Lower leg skin (tissue), 3 donors: ENCODE results near the gene CALCA.

Experiments used
- CTCF ChIP-seq, 3 donors: fragments of 450-650 bp; IDR thresholded peaks; one replicate each; pipeline ENCODE4 v1.5.1; 2016; ENCODE audit warnings: antibody characterized with exemption in 3 of 3, mild to moderate bottlenecking in 3 of 3, moderate library complexity in 2 of 3
- POLR2A ChIP-seq, 2 donors: fragments of 450-650 bp; IDR thresholded peaks; one replicate each; pipeline ENCODE4 v1.6.1; 2016 to 2017; ENCODE audit warnings: antibody characterized with exemption in 2 of 2, mild to moderate bottlenecking in 1 of 2, moderate library complexity in 1 of 2

GRCh38 chr11:15010865-15011264, 38.7 kb upstream of the CALCA start:
- TF ChIP-seq CTCF (IDR thresholded peaks at IDR 0.05) = no peak
- no peak for TF ChIP-seq POLR2A (IDR thresholded peaks at IDR 0.05)
